Activated CD8-positive, alpha-beta T cell treated with anti-CD3 and anti-CD28 coated beads for 36 hours (primary cell): Measurements from ENCODE around the gene MYO16. TPM values are rescaled to one million over a fixed set of nuclear protein-coding genes. Genes with fewer than 3 reads are reported as not detected.

Experiments used
- ATAC-seq: fragments of 200-7000 bp; cut with Tn5 transposase; one replicate; pipeline ENCODE4 v1.10.0; 2021; ENCODE audit warnings: mild to moderate bottlenecking, moderate library complexity
- CTCF ChIA-PET: fragments of 350-600 bp; sonication (Branson Sonifier 250); formaldehyde crosslinking; loops from one replicate; lab custom pipeline; 2021; ENCODE audit warnings: antibody characterized with exemption; lab: Charles Lee
- POLR2A ChIA-PET: fragments of 350-600 bp; sonication (Branson Sonifier 250); formaldehyde crosslinking; loops from one replicate; lab custom pipeline; 2021; ENCODE audit warnings: antibody characterized with exemption; lab: Charles Lee
- DNase-seq: peaks from one replicate; pipeline ENCODE4 v3.0.0-alpha.2; 2020
- H3K27ac Mint-ChIP-seq: one replicate; pipeline ENCODE4 v1.8.0; 2021; ENCODE audit warnings: mild to moderate bottlenecking, mixed read lengths
- H3K27me3 Mint-ChIP-seq: one replicate; pipeline ENCODE4 v1.8.0; 2021; ENCODE audit warnings: mixed read lengths
- H3K36me3 Mint-ChIP-seq: one replicate; pipeline ENCODE4 v1.8.0; 2021; ENCODE audit warnings: low read depth, mixed read lengths
- H3K4me1 Mint-ChIP-seq: one replicate; pipeline ENCODE4 v1.8.0; 2021; ENCODE audit warnings: low read depth, mixed read lengths
- H3K4me3 Mint-ChIP-seq: one replicate; pipeline ENCODE4 v1.8.0; 2021; ENCODE audit warnings: mild to moderate bottlenecking, moderate library complexity, mixed read lengths
- H3K9me3 Mint-ChIP-seq: one replicate; pipeline ENCODE4 v1.8.0; 2021; ENCODE audit warnings: mixed read lengths
- CTCF ChIP-seq: fragments of 200-600 bp; IDR thresholded peaks from one replicate; pipeline ENCODE4 v1.8.0; 2022; ENCODE audit warnings: antibody characterized with exemption, mild to moderate bottlenecking
- intact Hi-C: fragments of 100-400 bp; cut with micrococcal nuclease; formaldehyde crosslinking; loops from one replicate; pipeline ENCODE4 v1.10.0; 2022
- total RNA-seq, 2 experiments: library from RNA; stranded (reverse); gene quantifications; one replicate each; pipeline ENCODE4 v1.2.3, GENCODE V29; 2021

MYO16 gene
- total RNA-seq, 2 experiments from 2014 or later, result not detected

GRCh38 chr13:108924541-108924940, 295.1 kb downstream of the MYO16 start:
- Mint-ChIP-seq H3K36me3 (no peaks in the 10 kb centered on the region), H3K4me1 (no peaks in the 10 kb centered on the region), H3K27ac (no peak overlapping the region), H3K4me3 (no peak overlapping the region), H3K27me3 (no peaks in the 10 kb centered on the region), H3K9me3 (no peaks in the 10 kb centered on the region)
- DNase-seq (no peak), ATAC-seq (no peak)
- TF ChIP-seq CTCF, result no peak
- CTCF ChIA-PET, result no interaction called here
- POLR2A ChIA-PET, result no interaction called here
- intact Hi-C loops, result no loop called here

- Mint-ChIP-seq H3K27me3 (no peaks in the 10 kb centered on the region), H3K4me1 (no peaks in the 10 kb centered on the region), H3K4me3 (no peak overlapping the region), H3K9me3 (no peaks in the 10 kb centered on the region), H3K27ac (no peak overlapping the region), H3K36me3 (no peaks in the 10 kb centered on the region)
- ATAC-seq (no peak), DNase-seq (no peak)
- intact Hi-C loops, result no loop called here
- ChIA-PET POLR2A (no interaction called here), CTCF (no interaction called here)
- no peak for TF ChIP-seq CTCF
These were observed 295.7 kb downstream of the MYO16 start for GRCh38 chr13:108925070-108925469.

- no peak overlapping the region for H3K27ac Mint-ChIP-seq
- no peaks in the 10 kb centered on the region for H3K27me3 Mint-ChIP-seq
- TF ChIP-seq CTCF, result no peak
- no peaks in the 10 kb centered on the region for H3K36me3 Mint-ChIP-seq
- CTCF ChIA-PET, result no interaction called here
- POLR2A ChIA-PET, result no interaction called here
- intact Hi-C loops, result no loop called here
- no peak overlapping the region for H3K4me3 Mint-ChIP-seq
- no peaks in the 10 kb centered on the region for H3K9me3 Mint-ChIP-seq
- DNase-seq (no peak), ATAC-seq (no peak)
- no peaks in the 10 kb centered on the region for H3K4me1 Mint-ChIP-seq
These were observed 297.5 kb downstream of the MYO16 start for GRCh38 chr13:108926862-108927261.

- Mint-ChIP-seq H3K36me3 (no peaks in the 10 kb centered on the region), H3K27ac (no peak overlapping the region), H3K4me3 (no peak overlapping the region), H3K27me3 (no peaks in the 10 kb centered on the region), H3K9me3 (no peaks in the 10 kb centered on the region), H3K4me1 (no peaks in the 10 kb centered on the region)
- DNase-seq (no peak), ATAC-seq (no peak)
- no peak for TF ChIP-seq CTCF
- ChIA-PET POLR2A (no interaction called here), CTCF (no interaction called here)
- intact Hi-C loops, result no loop called here
These were observed 298.2 kb downstream of the MYO16 start for GRCh38 chr13:108927615-108928014.

GRCh38 chr13:108929532-108930206, 300.3 kb downstream of the MYO16 start:
- no peak for TF ChIP-seq CTCF
- CTCF ChIA-PET, result no interaction called here
- H3K27me3 Mint-ChIP-seq, result peaks cover 1% of the 10 kb centered on the region
- ATAC-seq (no peak), DNase-seq (no peak)
- H3K36me3 Mint-ChIP-seq, result no peaks in the 10 kb centered on the region
- no peak overlapping the region for H3K27ac Mint-ChIP-seq
- H3K4me1 Mint-ChIP-seq, result no peaks in the 10 kb centered on the region
- intact Hi-C loops, result no loop called here
- H3K9me3 Mint-ChIP-seq, result peaks cover 1% of the 10 kb centered on the region
- no peak overlapping the region for H3K4me3 Mint-ChIP-seq
- POLR2A ChIA-PET, result no interaction called here
